ENCODE measurements around the gene GPR63.
A peak's percentile ranks its signal among the peaks of the same experiment; 100 is the strongest.

GPR63 gene

GRCh38 chr6:96836631-96837080, 621 bp downstream of the GPR63 start:
- DNase-seq, result peak; percentile 62
- Histone ChIP-seq H3K79me1 (ENCODE audit: low read length) (peaks cover 3% of the 10 kb centered on the region), H3K4ac (ENCODE audit: low read depth, low read length) (peak overlapping the region; percentile 22), H3K9ac (ENCODE audit: low read length) (peak overlapping the region; percentile 95), H3K56ac (ENCODE audit: low read length) (peak overlapping the region; percentile 94), H4K8ac (ENCODE audit: low read depth, low read length) (no peak overlapping the region), H2BK5ac (ENCODE audit: low read length) (no peak overlapping the region), H3K4me2 (ENCODE audit: low read length) (peak overlapping the region; percentile 49), H3K23ac (ENCODE audit: low read length) (peak overlapping the region; percentile 85), H2AK5ac (ENCODE audit: low read length) (no peak overlapping the region), H3K27me3 (ENCODE audit: insufficient read depth, low read length, poor library complexity) (no peaks in the 10 kb centered on the region), H3K18ac (ENCODE audit: low read length) (peak overlapping the region; percentile 9), H2BK120ac (ENCODE audit: low read depth, low read length) (no peak overlapping the region), H3K27ac (ENCODE audit: low read depth, low read length) (peak overlapping the region; percentile 70), H3K4me1 (ENCODE audit: control insufficient read depth, low read depth, low read length) (no peaks in the 10 kb centered on the region), H3K36me3 (ENCODE audit: control insufficient read depth, insufficient read depth, low read length) (no peaks in the 10 kb centered on the region), H2BK15ac (replicated peaks; ENCODE audit: low read depth) (no peak overlapping the region), H4K5ac (ENCODE audit: low read length) (no peak overlapping the region), H3K79me2 (ENCODE audit: control insufficient read depth, insufficient read depth, low read length) (peaks cover 8% of the 10 kb centered on the region), H3K4me3 (ENCODE audit: low read length) (peak overlapping the region; percentile 95)
- whole genome bisulfite sequencing (ENCODE audit: extremely low coverage, insufficient coverage, low lambda C conversion rate), result no CpG with 5 or more reads among the region's 27 CpGs

GRCh38 chr6:96834070-96834469, 3.2 kb downstream of the GPR63 start:
- H2BK5ac ChIP-seq (ENCODE audit: low read length), result no peak overlapping the region
- no peak overlapping the region for H3K4me2 ChIP-seq (ENCODE audit: low read length)
- H2BK15ac ChIP-seq (replicated peaks; ENCODE audit: low read depth), result no peak overlapping the region
- H3K27me3 ChIP-seq (ENCODE audit: insufficient read depth, low read length, poor library complexity), result no peaks in the 10 kb centered on the region
- no peak overlapping the region for H2BK120ac ChIP-seq (ENCODE audit: low read depth, low read length)
- H3K56ac ChIP-seq (ENCODE audit: low read length), result no peak overlapping the region
- no peak overlapping the region for H3K4ac ChIP-seq (ENCODE audit: low read depth, low read length)
- no peak overlapping the region for H3K18ac ChIP-seq (ENCODE audit: low read length)
- no peak overlapping the region for H3K9ac ChIP-seq (ENCODE audit: low read length)
- H3K4me1 ChIP-seq (ENCODE audit: control insufficient read depth, low read depth, low read length), result no peaks in the 10 kb centered on the region
- peaks cover 8% of the 10 kb centered on the region for H3K79me2 ChIP-seq (ENCODE audit: control insufficient read depth, insufficient read depth, low read length)
- H2AK5ac ChIP-seq (ENCODE audit: low read length), result no peak overlapping the region
- no peak overlapping the region for H4K5ac ChIP-seq (ENCODE audit: low read length)
- peaks cover 3% of the 10 kb centered on the region for H3K79me1 ChIP-seq (ENCODE audit: low read length)
- no peaks in the 10 kb centered on the region for H3K36me3 ChIP-seq (ENCODE audit: control insufficient read depth, insufficient read depth, low read length)
- no CpG with 5 or more reads among the region's 2 CpGs for WGBS (ENCODE audit: extremely low coverage, insufficient coverage, low lambda C conversion rate)
- H4K8ac ChIP-seq (ENCODE audit: low read depth, low read length), result no peak overlapping the region
- H3K23ac ChIP-seq (ENCODE audit: low read length), result no peak overlapping the region
- no peak overlapping the region for H3K27ac ChIP-seq (ENCODE audit: low read depth, low read length)
- DNase-seq, result no peak
- H3K4me3 ChIP-seq (ENCODE audit: low read length), result no peak overlapping the region

- WGBS (ENCODE audit: extremely low coverage, insufficient coverage, low lambda C conversion rate), result no CpG with 5 or more reads among the region's 2 CpGs
- no peak overlapping the region for H2BK15ac ChIP-seq (replicated peaks; ENCODE audit: low read depth)
- H2AK5ac ChIP-seq (ENCODE audit: low read length), result no peak overlapping the region
Measured at GRCh38 chr6:96832780-96833179, 4.5 kb downstream of the GPR63 start.

GRCh38 chr6:96826865-96827264, 10.4 kb downstream of the GPR63 start:
- Histone ChIP-seq H2BK15ac (replicated peaks; ENCODE audit: low read depth) (no peak overlapping the region), H3K36me3 (ENCODE audit: control insufficient read depth, insufficient read depth, low read length) (no peaks in the 10 kb centered on the region), H3K4me1 (ENCODE audit: control insufficient read depth, low read depth, low read length) (no peaks in the 10 kb centered on the region), H3K79me2 (ENCODE audit: control insufficient read depth, insufficient read depth, low read length) (no peaks in the 10 kb centered on the region), H2BK5ac (ENCODE audit: low read length) (no peak overlapping the region), H2AK5ac (ENCODE audit: low read length) (no peak overlapping the region), H3K56ac (ENCODE audit: low read length) (no peak overlapping the region), H3K4me2 (ENCODE audit: low read length) (no peak overlapping the region), H3K4me3 (ENCODE audit: low read length) (no peak overlapping the region), H3K9ac (ENCODE audit: low read length) (no peak overlapping the region), H3K27me3 (ENCODE audit: insufficient read depth, low read length, poor library complexity) (no peaks in the 10 kb centered on the region), H4K8ac (ENCODE audit: low read depth, low read length) (no peak overlapping the region), H3K79me1 (ENCODE audit: low read length) (no peaks in the 10 kb centered on the region), H3K27ac (ENCODE audit: low read depth, low read length) (no peak overlapping the region), H4K5ac (ENCODE audit: low read length) (no peak overlapping the region), H2BK120ac (ENCODE audit: low read depth, low read length) (no peak overlapping the region), H3K4ac (ENCODE audit: low read depth, low read length) (no peak overlapping the region), H3K23ac (ENCODE audit: low read length) (no peak overlapping the region), H3K18ac (ENCODE audit: low read length) (no peak overlapping the region)
- WGBS (ENCODE audit: extremely low coverage, insufficient coverage, low lambda C conversion rate), result no CpG with 5 or more reads among the region's 1 CpG
- DNase-seq, result no peak

More at GRCh38 chr6:96832780-96833179, 4.5 kb downstream of the GPR63 start:
- Histone ChIP-seq H3K36me3 (ENCODE audit: control insufficient read depth, insufficient read depth, low read length) (no peaks in the 10 kb centered on the region), H4K8ac (ENCODE audit: low read depth, low read length) (no peak overlapping the region), H2BK5ac (ENCODE audit: low read length) (no peak overlapping the region), H3K27me3 (ENCODE audit: insufficient read depth, low read length, poor library complexity) (no peaks in the 10 kb centered on the region), H3K4ac (ENCODE audit: low read depth, low read length) (no peak overlapping the region), H3K4me2 (ENCODE audit: low read length) (no peak overlapping the region), H3K79me1 (ENCODE audit: low read length) (peaks cover 3% of the 10 kb centered on the region), H2BK120ac (ENCODE audit: low read depth, low read length) (no peak overlapping the region), H3K23ac (ENCODE audit: low read length) (no peak overlapping the region), H3K79me2 (ENCODE audit: control insufficient read depth, insufficient read depth, low read length) (peaks cover 8% of the 10 kb centered on the region), H3K4me3 (ENCODE audit: low read length) (no peak overlapping the region), H3K56ac (ENCODE audit: low read length) (no peak overlapping the region), H3K9ac (ENCODE audit: low read length) (no peak overlapping the region), H3K18ac (ENCODE audit: low read length) (no peak overlapping the region), H3K27ac (ENCODE audit: low read depth, low read length) (no peak overlapping the region), H3K4me1 (ENCODE audit: control insufficient read depth, low read depth, low read length) (no peaks in the 10 kb centered on the region), H4K5ac (ENCODE audit: low read length) (no peak overlapping the region)
- no peak for DNase-seq

GRCh38 chr6:96823743-96824142, 13.5 kb downstream of the GPR63 start:
- no peak overlapping the region for H3K4me2 ChIP-seq (ENCODE audit: low read length)
- no peak overlapping the region for H4K8ac ChIP-seq (ENCODE audit: low read depth, low read length)
- no peaks in the 10 kb centered on the region for H3K79me1 ChIP-seq (ENCODE audit: low read length)
- no peak for DNase-seq
- H3K27ac ChIP-seq (ENCODE audit: low read depth, low read length), result no peak overlapping the region
- H3K4me1 ChIP-seq (ENCODE audit: control insufficient read depth, low read depth, low read length), result no peaks in the 10 kb centered on the region
- no peak overlapping the region for H2AK5ac ChIP-seq (ENCODE audit: low read length)
- no peak overlapping the region for H4K5ac ChIP-seq (ENCODE audit: low read length)
- no peak overlapping the region for H3K56ac ChIP-seq (ENCODE audit: low read length)
- H3K27me3 ChIP-seq (ENCODE audit: insufficient read depth, low read length, poor library complexity), result no peaks in the 10 kb centered on the region
- H2BK5ac ChIP-seq (ENCODE audit: low read length), result no peak overlapping the region
- H3K9ac ChIP-seq (ENCODE audit: low read length), result no peak overlapping the region
- no peaks in the 10 kb centered on the region for H3K36me3 ChIP-seq (ENCODE audit: control insufficient read depth, insufficient read depth, low read length)
- no CpG with 5 or more reads among the region's 2 CpGs for WGBS (ENCODE audit: extremely low coverage, insufficient coverage, low lambda C conversion rate)
- H3K4me3 ChIP-seq (ENCODE audit: low read length), result no peak overlapping the region
- no peak overlapping the region for H3K18ac ChIP-seq (ENCODE audit: low read length)
- H2BK15ac ChIP-seq (replicated peaks; ENCODE audit: low read depth), result no peak overlapping the region
- H3K4ac ChIP-seq (ENCODE audit: low read depth, low read length), result no peak overlapping the region
- no peaks in the 10 kb centered on the region for H3K79me2 ChIP-seq (ENCODE audit: control insufficient read depth, insufficient read depth, low read length)
- no peak overlapping the region for H3K23ac ChIP-seq (ENCODE audit: low read length)
- no peak overlapping the region for H2BK120ac ChIP-seq (ENCODE audit: low read depth, low read length)

GRCh38 chr6:96821034-96821433, 16.2 kb downstream of the GPR63 start:
- Histone ChIP-seq H2AK5ac (ENCODE audit: low read length) (no peak overlapping the region), H3K4me1 (ENCODE audit: control insufficient read depth, low read depth, low read length) (no peaks in the 10 kb centered on the region), H4K8ac (ENCODE audit: low read depth, low read length) (no peak overlapping the region), H3K27me3 (ENCODE audit: insufficient read depth, low read length, poor library complexity) (no peaks in the 10 kb centered on the region), H3K23ac (ENCODE audit: low read length) (no peak overlapping the region), H2BK15ac (replicated peaks; ENCODE audit: low read depth) (no peak overlapping the region), H3K79me2 (ENCODE audit: control insufficient read depth, insufficient read depth, low read length) (no peaks in the 10 kb centered on the region), H3K18ac (ENCODE audit: low read length) (no peak overlapping the region), H3K9ac (ENCODE audit: low read length) (no peak overlapping the region), H3K79me1 (ENCODE audit: low read length) (no peaks in the 10 kb centered on the region), H2BK5ac (ENCODE audit: low read length) (no peak overlapping the region), H3K56ac (ENCODE audit: low read length) (no peak overlapping the region), H3K4me3 (ENCODE audit: low read length) (no peak overlapping the region), H3K4me2 (ENCODE audit: low read length) (no peak overlapping the region), H3K4ac (ENCODE audit: low read depth, low read length) (no peak overlapping the region), H2BK120ac (ENCODE audit: low read depth, low read length) (no peak overlapping the region), H3K36me3 (ENCODE audit: control insufficient read depth, insufficient read depth, low read length) (no peaks in the 10 kb centered on the region), H4K5ac (ENCODE audit: low read length) (no peak overlapping the region), H3K27ac (ENCODE audit: low read depth, low read length) (no peak overlapping the region)
- WGBS (ENCODE audit: extremely low coverage, insufficient coverage, low lambda C conversion rate), result no CpG with 5 or more reads among the region's 4 CpGs
- no peak for DNase-seq

Measured in mesendoderm (in vitro differentiated cells).